NAMALWA (cell line): Measurements from ENCODE around the gene ZRANB3.
"Not testable (repeated sequence)": the region's sequence is repeated elsewhere in the genome, so short reads cannot be mapped to it uniquely, and the experiment has no call there.

Experiments
- DNase-seq: peaks from one replicate; pipeline ENCODE4 v3.0.0-alpha.2; 2015; ENCODE audit warnings: low spot score

The ZRANB3 gene

GRCh38 chr2:135124924-135125886 lies 405.8 kb downstream of the ZRANB3 start:
- DNase-seq, result no peak

GRCh38 chr2:135121658-135122039 lies 409.4 kb downstream of the ZRANB3 start:
- not testable (repeated sequence) for DNase-seq

GRCh38 chr2:135121016-135121657 lies 409.9 kb downstream of the ZRANB3 start:
- DNase-seq, result no peak

- no peak for DNase-seq
Observed at GRCh38 chr2:135119582-135119981, 411.4 kb downstream of the ZRANB3 start.

- no peak for DNase-seq
Observed at GRCh38 chr2:135113322-135113721, 417.7 kb downstream of the ZRANB3 start.

- DNase-seq, result not testable (repeated sequence)
Observed at GRCh38 chr2:135105513-135106316, 425.3 kb downstream of the ZRANB3 start.

- no peak for DNase-seq
Observed at GRCh38 chr2:135103843-135104242, 427.2 kb downstream of the ZRANB3 start.

GRCh38 chr2:135099802-135100483 lies 431.1 kb downstream of the ZRANB3 start:
- DNase-seq, result no peak

- no peak for DNase-seq
Observed at GRCh38 chr2:135097532-135098231, 433.3 kb downstream of the ZRANB3 start.

GRCh38 chr2:135096665-135097446 lies 434.2 kb downstream of the ZRANB3 start:
- DNase-seq, result no peak

GRCh38 chr2:135095591-135095990 lies 435.4 kb downstream of the ZRANB3 start:
- no peak for DNase-seq

- DNase-seq, result no peak
Observed at GRCh38 chr2:135094508-135094907, 436.5 kb downstream of the ZRANB3 start.

- no peak for DNase-seq
Observed at GRCh38 chr2:135093670-135094330, 437.2 kb downstream of the ZRANB3 start.

- DNase-seq, result no peak
Observed at GRCh38 chr2:135093193-135093592, 437.8 kb downstream of the ZRANB3 start.

- DNase-seq, result no peak
Observed at GRCh38 chr2:135091681-135092080, 439.3 kb downstream of the ZRANB3 start.

GRCh38 chr2:135089597-135089996 lies 441.4 kb downstream of the ZRANB3 start:
- not testable (repeated sequence) for DNase-seq
